Stomach (tissue), 4 donors: ENCODE results near the gene ELAVL2.

Source experiments
- CTCF ChIP-seq, 7 experiments: fragments of 450-650 bp in 4 of 7; fragments of 200-600 bp in 3 of 7; sonication (generic) in 3 of 7; IDR thresholded peaks; one replicate each; pipeline ENCODE4 v1.5.1; 2016 to 2019; ENCODE audit warnings: antibody characterized with exemption in 7 of 7, control low read depth in 2 of 7, mild to moderate bottlenecking in 1 of 7
- EP300 ChIP-seq: sonication (generic); formaldehyde crosslinking; IDR thresholded peaks from one replicate; pipeline ENCODE4 v1.6.1; 2017; ENCODE audit warnings: antibody characterized with exemption
- POLR2A ChIP-seq, 4 donors: fragments of 450-650 bp; IDR thresholded peaks; one replicate each; pipeline ENCODE4 v1.6.1; 2016; ENCODE audit warnings: antibody characterized with exemption in 4 of 4, control low read depth in 2 of 4, mild to moderate bottlenecking in 1 of 4, moderate library complexity in 1 of 4
- POLR2AphosphoS5 ChIP-seq, 3 donors: sonication (generic); formaldehyde crosslinking; IDR thresholded peaks; one replicate each; pipeline ENCODE4 v1.6.1; 2016; ENCODE audit warnings: antibody characterized with exemption in 3 of 3

GRCh38 chr9:23799521-23799920, 26.5 kb downstream of the ELAVL2 start:
- TF ChIP-seq POLR2AphosphoS5 (IDR thresholded peaks at IDR 0.05): no peak
- no peak for TF ChIP-seq POLR2A (IDR thresholded peaks at IDR 0.05)
- no peak for TF ChIP-seq EP300
- no peak for TF ChIP-seq CTCF (IDR thresholded peaks at IDR 0.05)
